GM19043 (cell line): Measurements from ENCODE around the gene BOD1.

Source experiments
- ATAC-seq: cut with Tn5 transposase; IDR thresholded peaks from one replicate; pipeline ENCODE4 v1.9.1; 2021; ENCODE audit warnings: low read depth; ENCODE audit not compliant: unreplicated experiment

BOD1 gene

GRCh38 chr5:173581408-173582215, 34.8 kb downstream of the BOD1 start:
- ATAC-seq: no peak

GRCh38 chr5:173578947-173579615, 37.4 kb downstream of the BOD1 start:
- ATAC-seq: no peak

GRCh38 chr5:173577817-173578216, 38.6 kb downstream of the BOD1 start:
- ATAC-seq: no peak

- ATAC-seq: no peak
Observed at GRCh38 chr5:173577166-173577565, 39.3 kb downstream of the BOD1 start.

GRCh38 chr5:173575985-173576384, 40.5 kb downstream of the BOD1 start:
- no peak for ATAC-seq

- ATAC-seq: no peak
Observed at GRCh38 chr5:173574983-173575382, 41.5 kb downstream of the BOD1 start.

GRCh38 chr5:173573126-173573960, 43.1 kb downstream of the BOD1 start:
- no peak for ATAC-seq

- no peak for ATAC-seq
Observed at GRCh38 chr5:173572431-173573125, 43.9 kb downstream of the BOD1 start.

- ATAC-seq: no peak
Observed at GRCh38 chr5:173570321-173571090, 45.9 kb downstream of the BOD1 start.

- no peak for ATAC-seq
Observed at GRCh38 chr5:173568703-173569102, 47.7 kb downstream of the BOD1 start.

- no peak for ATAC-seq
Observed at GRCh38 chr5:173568128-173568527, 48.3 kb downstream of the BOD1 start.

- ATAC-seq: no peak
Observed at GRCh38 chr5:173567548-173567947, 48.9 kb downstream of the BOD1 start.

GRCh38 chr5:173565491-173566072, 50.9 kb downstream of the BOD1 start:
- ATAC-seq: no peak

- ATAC-seq: no peak
Observed at GRCh38 chr5:173564106-173564505, 52.3 kb downstream of the BOD1 start.

- no peak for ATAC-seq
Observed at GRCh38 chr5:173563246-173563645, 53.2 kb downstream of the BOD1 start.

GRCh38 chr5:173562451-173562850, 54.0 kb downstream of the BOD1 start:
- no peak for ATAC-seq
